GM12878 (cell line): ENCODE measurements around the gene ATXN1L. TPM values are rescaled to one million over a fixed set of nuclear protein-coding genes. Genes with fewer than 3 reads are reported as not detected.

ENCODE experiments used
- ATAC-seq: fragments of 200-7000 bp; cut with Tn5 transposase; 3 replicates; pipeline ENCODE4 v1.9.1; 2020; ENCODE audit warnings: mild to moderate bottlenecking, moderate library complexity
- BruUV-seq: library from RNA; stranded (reverse); fragments of 400-500 nt; replicated peaks from 2 replicates; lab custom pipeline; 2021; lab: Mats Ljungman, UMichigan
- CTCF ChIA-PET: fragments of 300-600 bp; sonication (Branson Sonifier 250); formaldehyde crosslinking; extraction: SDS; loops from one replicate; lab custom pipeline; 2021; ENCODE audit warnings: inconsistent platforms; lab: Yijun Ruan, JAX
- POLR2A ChIA-PET: fragments of 350-600 bp; formaldehyde crosslinking; extraction: SDS; loops from one replicate; lab custom pipeline; 2021; ENCODE audit warnings: inconsistent platforms; lab: Charles Lee
- RAD21 ChIA-PET: fragments of 300-600 bp; sonication (Branson Sonifier 250); formaldehyde crosslinking; loops from one replicate; lab custom pipeline; 2023; ENCODE audit warnings: antibody characterized with exemption; ENCODE audit not compliant: unreplicated experiment; lab: Charles Lee
- SMC1A ChIA-PET: fragments of 300-600 bp; sonication (Branson Sonifier 250); formaldehyde crosslinking; loops from one replicate; lab custom pipeline; 2023; ENCODE audit not compliant: unreplicated experiment, uncharacterized antibody; lab: Charles Lee
- DNase-seq: peaks from one replicate; pipeline ENCODE4 v3.0.0-alpha.2; 2011; ENCODE audit warnings: low read depth, low spot score
- FAIRE-seq: peaks from 3 replicates; lab custom pipeline; 2011; peaks lifted over from hg19 to GRCh38; lab: Jason Lieb, UNC
- H2AFZ ChIP-seq: 2 replicates; pipeline ENCODE4 v1.6.0; 2011; ENCODE audit warnings: low read depth, low read length, control low read depth; ENCODE audit not compliant: control insufficient read depth
- H3K27ac ChIP-seq: 2 replicates; pipeline ENCODE4 v1.5.1; 2011; ENCODE audit warnings: control low read depth; ENCODE audit not compliant: control insufficient read depth, insufficient read depth
- H3K27me3 ChIP-seq, 2 experiments: replicated peaks in 1 of 2; 2 replicates each; pipeline versions ENCODE4 v1.6.0 to v1.6.1; 2011; ENCODE audit warnings: low read length in 1 of 2; ENCODE audit not compliant: control insufficient read depth in 2 of 2, insufficient read depth in 2 of 2
- H3K36me3 ChIP-seq, 2 experiments: 2 replicates each; pipeline ENCODE4 v1.5.1; 2011; ENCODE audit warnings: low read length in 1 of 2; ENCODE audit not compliant: control insufficient read depth in 2 of 2, insufficient read depth in 2 of 2
- H3K4me1 ChIP-seq: 2 replicates; pipeline ENCODE4 v1.6.1; 2011; ENCODE audit warnings: mild to moderate bottlenecking, low read length, moderate library complexity, mixed read lengths; ENCODE audit not compliant: control insufficient read depth, insufficient read depth
- H3K4me2 ChIP-seq: 2 replicates; pipeline ENCODE4 v1.6.0; 2011; ENCODE audit warnings: control low read depth; ENCODE audit not compliant: control insufficient read depth, insufficient read depth
- H3K4me3 ChIP-seq: fragments of 200-600 bp; sonication (generic); 2 replicates; pipeline ENCODE4 v1.5.1; 2016
- H3K79me2 ChIP-seq: 2 replicates; pipeline ENCODE4 v1.6.0; 2011; ENCODE audit warnings: low read length; ENCODE audit not compliant: control insufficient read depth, insufficient read depth
- H3K9ac ChIP-seq: 2 replicates; pipeline ENCODE4 v1.8.0; 2011; ENCODE audit warnings: low read length, control low read depth, mixed read lengths; ENCODE audit not compliant: control insufficient read depth, insufficient read depth
- H3K9me3 ChIP-seq: replicated peaks from 3 replicates; pipeline ENCODE4 v1.5.1; 2011; ENCODE audit warnings: mild to moderate bottlenecking, low read length; ENCODE audit not compliant: control insufficient read depth, insufficient read depth
- H4K20me1 ChIP-seq: 2 replicates; pipeline ENCODE4 v1.6.0; 2011; ENCODE audit not compliant: control insufficient read depth, insufficient read depth
- GABPA ChIP-seq: IDR thresholded peaks from 2 replicates; pipeline ENCODE4 v1.6.1; 2014; ENCODE audit warnings: antibody characterized with exemption, low read depth, mild to moderate bottlenecking, inconsistent platforms
- SIX5 ChIP-seq: IDR thresholded peaks from 2 replicates; pipeline ENCODE4 v1.6.1; 2011; ENCODE audit warnings: mild to moderate bottlenecking, low read depth, low read length, moderate library complexity; ENCODE audit not compliant: severe bottlenecking
- SPI1 ChIP-seq: IDR thresholded peaks from 2 replicates; pipeline ENCODE4 v1.6.1; 2011; ENCODE audit warnings: low read depth, mild to moderate bottlenecking, low read length, moderate library complexity, borderline replicate concordance; ENCODE audit not compliant: insufficient read depth
- WRNIP1 ChIP-seq: IDR thresholded peaks from 2 replicates; pipeline ENCODE4 v1.6.1; 2011; ENCODE audit warnings: low read depth, low read length, improper control_type of control experiment, borderline replicate concordance
- WGBS: methylation state at CpG from one replicate; pipeline ENCODE4 v1.1.6; 2016; ENCODE audit warnings: low lambda C conversion rate; ENCODE audit not compliant: insufficient replicate concordance, insufficient coverage; ENCODE audit errors: missing lambda C conversion rate; 5-methylcytosine and 5-hydroxymethylcytosine counted together
- in situ Hi-C: fragments of 300-500 bp; cut with MboI; formaldehyde crosslinking; loops from 9 replicates; pipeline ENCODE4 v1.14.3; 2018; ENCODE audit warnings: mixed read lengths
- intact Hi-C: fragments of 100-400 bp; cut with micrococcal nuclease; formaldehyde crosslinking; loops from one replicate; pipeline ENCODE4 v1.14.2; 2022; ENCODE audit not compliant: unreplicated experiment
- polyA plus RNA-seq, 11 experiments: library from polyadenylated mRNA; depleted of rRNA in 4 of 11; unstranded in 6 of 11; stranded (reverse) in 5 of 11; fragments of >200 nt; fragmentation: Nextera tagmentation in 4 of 11; fragmentation: Illumina TruSeq in 1 of 11; extraction: Ambion mirVana in 4 of 11; extraction: Trizol in 1 of 11; gene quantifications; 1 replicate in 1 of 11; 2 replicates in 10 of 11; pipeline versions ENCODE4 v1.2.1 to v1.2.3, GENCODE V29; 2011 to 2016; ENCODE audit warnings: inconsistent platforms in 2 of 11, missing spikeins in 2 of 11, low read depth in 1 of 11
- total RNA-seq, 4 experiments: library from RNA; depleted of rRNA in 3 of 4; stranded (reverse); fragments of >200 nt in 3 of 4; fragmentation: Illumina TruSeq in 1 of 4; extraction: Trizol in 1 of 4; gene quantifications; 2 replicates each; pipeline versions ENCODE4 v1.2.1 to v1.2.3, GENCODE V29; 2013 to 2021

Gene ATXN1L
- total and polyA plus RNA-seq, 10 of the 15 experiments (the other 5 are each of a cell fraction or from before 2014, with no cell fraction given) = 1.8 to 14.6 (median 9.2) TPM

DNA sequence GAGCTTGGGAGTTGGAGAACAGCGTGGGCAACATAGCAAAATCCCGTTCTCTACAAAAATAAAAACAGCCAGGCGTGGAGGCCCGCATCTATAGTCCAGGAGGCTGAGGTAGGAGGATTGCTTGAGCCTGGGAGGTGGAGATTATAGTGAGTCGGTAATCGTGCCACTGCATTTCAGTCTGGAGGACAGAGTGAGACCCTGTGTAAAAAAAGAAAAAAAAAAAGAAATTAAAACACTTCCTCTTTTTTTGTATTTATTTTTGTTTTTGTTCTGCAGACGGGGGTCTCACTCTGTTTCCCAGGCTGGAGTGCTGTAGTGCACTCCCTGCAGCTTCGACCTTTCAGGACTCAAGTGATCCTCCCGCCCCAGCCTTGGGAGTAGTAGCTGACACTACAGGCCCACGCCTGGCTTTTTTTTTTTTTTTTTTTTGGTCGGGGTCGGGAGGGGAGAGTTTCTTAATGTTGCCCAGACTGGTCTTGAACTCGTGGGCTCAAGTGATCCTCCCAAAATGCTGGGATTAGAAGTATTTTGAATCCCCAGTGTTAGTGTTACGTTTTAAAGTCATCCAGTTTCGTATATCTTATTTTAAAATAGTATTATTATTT, 51.1 kb downstream of the ATXN1L start:
- peaks cover 4% of the 10 kb centered on the region; the same call in 1 of the 2 replicates for H4K20me1 ChIP-seq
- peak overlapping the region; percentile 98 for H3K27ac ChIP-seq
- DNase-seq (no peak), FAIRE-seq (no peak), ATAC-seq (no peak)
- no peaks in the 10 kb centered on the region for H3K36me3 ChIP-seq
- H2AFZ ChIP-seq = no peak overlapping the region
- POLR2A ChIA-PET = interaction anchor here (0.5 to 4.5 kb wide), 8 partner anchors 11 to 842 kb away, joined by 3 to 34 read pairs (median 4); partner anchors contain the start of gene ZNF821
- SMC1A ChIA-PET = interaction anchor here (0.8 to 1.3 kb wide), 8 partner anchors 8 to 121 kb away, joined by 3 to 4 read pairs (median 3); no protein-coding TSS in a partner anchor
- peak overlapping the region; percentile 99 for H3K9ac ChIP-seq
- H3K4me2 ChIP-seq = peak overlapping the region; percentile 61
- TF ChIP-seq GABPA = no peak
- no peak for TF ChIP-seq SIX5
- peak; percentile 67 for TF ChIP-seq SPI1
- 0 out of 2 replicates have a peak, but pooled peaks have one; percentile 31 for TF ChIP-seq WRNIP1
- H3K27me3 ChIP-seq = no peaks in the 10 kb centered on the region
- CTCF ChIA-PET = interaction anchor here (0.7 to 5.4 kb wide), 5 partner anchors 14 to 198 kb away, joined by 3 to 38 read pairs (median 5); partner anchors contain the start of gene ZNF821
- WGBS = 24% methylated on average over 13 of the region's 15 CpGs
- in situ Hi-C loops = loop anchor here (5.0 kb wide), 1 partner anchor 90 kb away; the partner anchor contains the start of gene AP1G1
- intact Hi-C loops = loop anchor here (10.0 kb wide), 1 partner anchor 198 kb away; the partner anchor contains the start of genes DHX38 and TXNL4B
- no peaks in the 10 kb centered on the region; the same call in 2 of the 3 replicates for H3K9me3 ChIP-seq
- peaks cover 2% of the 10 kb centered on the region; the same call in 1 of the 2 replicates for H3K4me1 ChIP-seq
- RAD21 ChIA-PET = interaction anchor here (0.6 to 3.1 kb wide), 5 partner anchors 14 to 78 kb away, joined by 3 to 14 read pairs (median 4); no protein-coding TSS in a partner anchor
- peak overlapping the region; percentile 84 for H3K4me3 ChIP-seq
- BruUV-seq = no TSS peak
- peaks cover 67% of the 10 kb centered on the region for H3K79me2 ChIP-seq
